Subcutaneous adipose tissue (tissue), 4 donors: ENCODE data around the gene ECD. TPM values are rescaled to one million over a fixed set of nuclear protein-coding genes. Genes with fewer than 3 reads are reported as not detected.

Source experiments
- total RNA-seq, 4 donors: library from RNA; depleted of rRNA; stranded (reverse); fragments of >200 nt; gene quantifications; one replicate each; pipeline ENCODE4 v1.1.0, GENCODE V29; 2016
- TF ChIP-seq, protein P1 (sequence below): fragments of 450-650 bp; IDR thresholded peaks from one replicate; pipeline ENCODE4 v1.5.1; 2016; ENCODE audit warnings: low read depth, mild to moderate bottlenecking, control low read depth, antibody characterized with exemption, moderate library complexity

Gene ECD
- total RNA-seq, 4 donors from 2014 or later, result 25.1 to 40.6 (median 27.9) TPM

DNA sequence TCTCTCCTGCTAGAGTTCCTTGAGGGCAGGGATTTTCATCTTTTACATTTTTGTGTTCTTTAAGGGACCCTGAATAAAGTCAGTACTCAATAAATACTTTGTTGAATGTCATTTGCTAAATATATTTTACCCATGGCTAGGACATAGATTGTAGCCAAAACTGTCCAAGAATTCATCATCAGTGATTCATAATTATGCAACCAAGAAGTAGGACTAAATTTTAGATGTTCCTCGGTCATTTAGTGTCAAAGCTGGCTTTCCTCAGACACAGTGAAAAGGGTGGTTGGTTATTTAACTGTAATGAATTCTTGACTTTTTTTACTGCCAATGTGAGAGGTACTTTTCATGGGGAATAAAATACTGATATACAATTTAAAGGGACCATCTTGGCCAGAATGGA is 54.3 kb downstream of the ECD start:
- TF ChIP-seq, protein P1, sequence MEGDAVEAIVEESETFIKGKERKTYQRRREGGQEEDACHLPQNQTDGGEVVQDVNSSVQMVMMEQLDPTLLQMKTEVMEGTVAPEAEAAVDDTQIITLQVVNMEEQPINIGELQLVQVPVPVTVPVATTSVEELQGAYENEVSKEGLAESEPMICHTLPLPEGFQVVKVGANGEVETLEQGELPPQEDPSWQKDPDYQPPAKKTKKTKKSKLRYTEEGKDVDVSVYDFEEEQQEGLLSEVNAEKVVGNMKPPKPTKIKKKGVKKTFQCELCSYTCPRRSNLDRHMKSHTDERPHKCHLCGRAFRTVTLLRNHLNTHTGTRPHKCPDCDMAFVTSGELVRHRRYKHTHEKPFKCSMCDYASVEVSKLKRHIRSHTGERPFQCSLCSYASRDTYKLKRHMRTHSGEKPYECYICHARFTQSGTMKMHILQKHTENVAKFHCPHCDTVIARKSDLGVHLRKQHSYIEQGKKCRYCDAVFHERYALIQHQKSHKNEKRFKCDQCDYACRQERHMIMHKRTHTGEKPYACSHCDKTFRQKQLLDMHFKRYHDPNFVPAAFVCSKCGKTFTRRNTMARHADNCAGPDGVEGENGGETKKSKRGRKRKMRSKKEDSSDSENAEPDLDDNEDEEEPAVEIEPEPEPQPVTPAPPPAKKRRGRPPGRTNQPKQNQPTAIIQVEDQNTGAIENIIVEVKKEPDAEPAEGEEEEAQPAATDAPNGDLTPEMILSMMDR, result no peak

DNA sequence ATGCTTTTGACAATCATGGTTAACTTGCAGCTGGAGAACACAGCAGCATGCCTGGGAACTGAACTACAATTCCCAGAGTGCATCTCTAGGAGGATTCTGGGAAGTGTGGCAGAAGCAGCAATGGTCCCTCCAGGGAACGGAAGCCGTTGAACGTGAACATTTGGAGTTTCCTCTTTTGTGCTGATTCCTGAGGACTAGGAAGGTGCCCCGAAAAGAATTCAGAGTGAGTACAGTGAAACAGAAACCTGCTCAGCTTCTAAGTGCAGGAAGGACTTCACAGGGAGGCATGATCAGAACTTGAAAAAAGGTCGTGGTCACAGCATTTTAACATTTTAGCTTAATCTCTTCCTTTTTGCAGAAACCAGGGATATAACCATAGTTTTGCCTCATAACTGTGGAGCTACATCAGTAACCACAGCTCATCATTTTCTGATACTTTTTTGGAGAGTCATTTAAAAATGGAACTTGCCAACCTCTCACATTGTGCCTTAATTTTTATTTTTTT is 57.4 kb downstream of the ECD start, which contains the start of gene NUDT13:
TSS of gene NUDT13 (plus strand) at position 111 of the 505 bp plus-strand sequence. CDS start 3,911 bp downstream, outside the sequence.
- TF ChIP-seq, protein P1, result no peak

DNA sequence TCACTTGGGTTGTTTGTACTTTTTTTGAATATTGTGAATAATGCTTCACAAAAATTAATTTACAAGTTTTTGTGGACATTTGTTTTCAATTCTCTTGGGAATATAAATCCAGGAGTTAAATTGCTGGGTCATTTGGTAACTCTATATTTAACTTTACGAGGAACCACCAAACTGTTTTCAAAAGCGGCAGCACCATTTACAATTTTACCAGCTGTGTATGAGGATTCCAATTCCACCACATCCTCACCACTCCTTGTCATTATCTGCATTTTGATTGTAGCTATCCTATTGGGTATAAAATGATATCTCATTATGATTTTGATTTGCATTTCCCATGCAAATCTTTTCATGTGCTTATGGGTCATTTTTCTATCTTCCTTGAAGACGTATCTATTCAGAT is 61.5 kb downstream of the ECD start:
- TF ChIP-seq, protein P1, result no peak

DNA sequence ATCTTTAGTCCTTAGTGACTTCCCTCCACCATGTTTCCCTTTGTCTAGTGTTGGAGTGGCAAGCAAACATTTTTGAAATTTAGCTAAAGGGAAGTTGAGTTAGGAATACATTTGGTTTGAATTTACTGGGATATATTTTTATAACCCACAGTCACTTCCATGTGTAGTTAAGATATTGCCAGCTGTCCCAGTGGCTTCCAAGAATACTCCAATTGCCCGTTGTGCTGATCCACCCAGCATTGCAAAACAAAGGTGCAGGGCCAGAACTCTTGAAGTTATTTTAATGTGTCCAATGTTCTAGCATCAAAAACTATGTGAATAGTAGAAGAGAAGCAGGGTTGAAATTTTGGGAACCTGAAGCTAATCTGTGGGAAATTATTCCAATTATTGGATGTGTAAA is 68.7 kb downstream of the ECD start:
- TF ChIP-seq, protein P1, result no peak

DNA sequence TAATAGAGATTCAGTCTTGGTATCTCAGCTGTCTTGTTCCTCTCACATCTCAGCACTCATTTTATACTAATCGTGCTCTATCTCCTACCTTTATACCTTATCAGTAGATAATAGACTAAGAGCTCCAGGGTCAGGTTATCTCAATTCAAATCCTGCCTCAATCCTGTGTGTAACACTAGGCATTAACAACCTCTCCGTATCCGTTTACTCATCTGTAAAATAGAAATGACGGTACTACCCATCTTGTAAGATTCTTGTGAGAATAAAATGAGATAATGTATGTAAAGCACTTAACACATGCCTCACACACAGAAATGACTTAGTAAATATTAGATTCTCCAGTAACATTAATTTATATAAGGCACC is 70.5 kb downstream of the ECD start:
- TF ChIP-seq, protein P1, result no peak

DNA sequence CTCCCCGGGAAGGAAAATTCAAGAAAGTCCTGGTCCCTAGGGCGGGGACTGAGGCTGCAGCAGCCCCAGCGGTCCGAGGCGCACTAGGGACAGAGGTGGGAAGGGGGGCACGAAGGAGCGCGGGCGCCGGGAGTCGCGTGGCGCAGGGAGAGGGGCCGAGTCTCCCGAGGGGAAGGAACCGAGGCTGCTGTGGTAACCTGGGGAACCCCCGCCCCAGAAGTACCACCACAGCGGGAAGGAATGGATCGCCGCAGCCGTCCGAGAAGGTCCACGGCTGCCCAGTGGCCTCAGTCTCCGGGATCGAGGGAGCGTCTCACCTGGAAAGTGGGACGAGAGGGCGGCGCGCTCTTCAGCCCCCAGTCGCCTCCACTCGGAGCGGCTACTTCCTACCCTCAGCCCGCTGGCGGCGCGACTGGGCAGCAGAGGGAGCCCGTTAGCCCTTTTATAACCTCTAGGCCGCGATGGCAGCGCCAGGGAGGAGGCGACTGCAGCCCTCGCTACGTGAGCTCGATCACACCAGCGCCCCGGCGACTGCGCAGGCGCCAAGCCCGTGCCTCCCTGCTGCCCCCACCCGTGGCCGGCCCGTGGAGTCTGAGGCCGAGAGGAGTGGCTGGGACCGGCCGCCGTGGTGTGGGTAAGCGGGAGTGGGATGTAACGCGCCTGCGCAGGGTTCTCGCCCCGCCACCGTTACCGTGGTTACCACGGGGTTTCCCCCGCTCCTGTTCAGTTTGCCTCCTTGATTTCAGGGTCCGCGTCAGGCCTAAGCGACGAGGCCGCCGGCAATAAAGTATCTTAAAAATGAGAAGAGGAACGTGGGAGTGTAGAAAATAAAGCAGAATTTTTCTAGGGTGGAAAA is 71.1 kb downstream of the ECD start, which contains the start of gene P4HA1:
TSS of gene P4HA1 (minus strand) at position 418 of the 856 bp plus-strand sequence. CDS start 21,983 bp downstream, outside the sequence.
- TF ChIP-seq, protein P1, result no peak

DNA sequence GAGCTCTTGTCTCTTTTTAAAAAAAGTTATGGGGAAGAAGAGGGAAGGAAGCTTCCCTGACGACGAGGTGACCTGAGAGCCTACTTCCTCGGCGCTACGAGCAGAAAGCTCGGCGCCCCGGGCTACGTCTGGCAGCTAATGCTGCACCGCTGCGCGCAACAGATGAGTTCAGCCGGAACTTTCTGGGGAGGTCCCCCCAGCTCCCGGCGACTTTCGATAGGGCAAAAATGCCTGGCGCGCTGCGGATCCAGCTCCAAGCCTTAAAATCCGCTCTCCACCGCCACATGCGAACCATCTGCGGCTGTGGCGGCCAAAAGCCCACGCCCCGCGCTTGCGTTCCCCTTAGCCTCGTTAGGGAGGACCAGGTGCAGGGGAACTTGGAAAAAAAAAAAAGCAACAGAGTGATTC is 71.8 kb downstream of the ECD start:
- TF ChIP-seq, protein P1, result no peak
